GOT3 (cell line): Measurements from ENCODE around the gene DACT1.
"Not testable (repeated sequence)": the region's sequence is repeated elsewhere in the genome, so short reads cannot be mapped to it uniquely, and the experiment has no call there.

Source experiments
- DNase-seq: peaks from one replicate; lab custom pipeline; 2025; ENCODE audit warnings: mixed read lengths; lab: John Stamatoyannopoulos, UW

Gene DACT1, protein sequence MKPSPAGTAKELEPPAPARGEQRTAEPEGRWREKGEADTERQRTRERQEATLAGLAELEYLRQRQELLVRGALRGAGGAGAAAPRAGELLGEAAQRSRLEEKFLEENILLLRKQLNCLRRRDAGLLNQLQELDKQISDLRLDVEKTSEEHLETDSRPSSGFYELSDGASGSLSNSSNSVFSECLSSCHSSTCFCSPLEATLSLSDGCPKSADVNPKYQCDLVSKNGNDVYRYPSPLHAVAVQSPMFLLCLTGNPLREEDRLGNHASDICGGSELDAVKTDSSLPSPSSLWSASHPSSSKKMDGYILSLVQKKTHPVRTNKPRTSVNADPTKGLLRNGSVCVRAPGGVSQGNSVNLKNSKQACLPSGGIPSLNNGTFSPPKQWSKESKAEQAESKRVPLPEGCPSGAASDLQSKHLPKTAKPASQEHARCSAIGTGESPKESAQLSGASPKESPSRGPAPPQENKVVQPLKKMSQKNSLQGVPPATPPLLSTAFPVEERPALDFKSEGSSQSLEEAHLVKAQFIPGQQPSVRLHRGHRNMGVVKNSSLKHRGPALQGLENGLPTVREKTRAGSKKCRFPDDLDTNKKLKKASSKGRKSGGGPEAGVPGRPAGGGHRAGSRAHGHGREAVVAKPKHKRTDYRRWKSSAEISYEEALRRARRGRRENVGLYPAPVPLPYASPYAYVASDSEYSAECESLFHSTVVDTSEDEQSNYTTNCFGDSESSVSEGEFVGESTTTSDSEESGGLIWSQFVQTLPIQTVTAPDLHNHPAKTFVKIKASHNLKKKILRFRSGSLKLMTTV

DNA sequence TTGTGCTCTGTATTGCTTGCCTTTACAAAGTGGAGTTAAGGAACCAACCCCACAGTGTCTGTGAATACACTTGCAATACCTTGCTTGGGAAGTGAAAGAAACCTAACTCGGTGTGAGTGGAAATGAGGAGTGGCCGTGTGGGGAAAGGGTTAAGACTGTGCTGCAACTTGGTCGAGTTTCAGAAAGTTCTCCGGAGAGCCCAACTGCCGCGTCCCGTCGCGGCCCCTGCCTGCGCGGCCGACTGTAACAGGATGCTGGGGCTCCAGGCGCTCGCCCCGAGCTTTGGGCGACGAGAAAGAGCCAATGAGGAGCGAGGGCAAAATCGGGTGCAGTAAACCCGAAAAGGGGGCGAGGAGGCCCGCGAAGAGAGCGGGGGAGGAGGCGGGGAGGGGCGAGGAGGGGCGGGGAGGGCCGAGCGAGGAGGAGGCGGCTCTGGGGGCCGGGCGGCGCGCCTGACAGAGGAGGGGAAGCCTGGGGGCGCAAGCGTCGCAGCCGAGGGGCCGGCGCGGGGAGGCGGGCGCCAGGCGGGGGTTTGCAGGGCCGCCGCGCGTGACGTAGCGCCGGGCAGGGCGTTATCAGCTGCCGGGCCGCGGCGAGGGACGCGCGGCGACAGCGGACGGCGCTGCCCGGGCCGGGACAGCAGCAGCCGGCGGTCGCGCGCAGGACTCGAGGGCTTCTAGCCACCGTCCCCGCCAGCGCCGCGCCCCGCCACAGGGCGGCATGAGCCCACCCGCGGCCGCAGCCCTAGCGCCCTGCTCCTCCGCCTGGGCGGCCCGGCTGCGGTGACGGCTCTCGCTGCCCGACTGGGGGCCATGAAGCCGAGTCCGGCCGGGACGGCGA, at the start of gene DACT1:
Gene DACT1 (plus strand): TSS at position 572 of the 840 bp plus-strand sequence. CDS start 241 bp downstream, at position 813.
- peak; percentile 11 for DNase-seq

DNA sequence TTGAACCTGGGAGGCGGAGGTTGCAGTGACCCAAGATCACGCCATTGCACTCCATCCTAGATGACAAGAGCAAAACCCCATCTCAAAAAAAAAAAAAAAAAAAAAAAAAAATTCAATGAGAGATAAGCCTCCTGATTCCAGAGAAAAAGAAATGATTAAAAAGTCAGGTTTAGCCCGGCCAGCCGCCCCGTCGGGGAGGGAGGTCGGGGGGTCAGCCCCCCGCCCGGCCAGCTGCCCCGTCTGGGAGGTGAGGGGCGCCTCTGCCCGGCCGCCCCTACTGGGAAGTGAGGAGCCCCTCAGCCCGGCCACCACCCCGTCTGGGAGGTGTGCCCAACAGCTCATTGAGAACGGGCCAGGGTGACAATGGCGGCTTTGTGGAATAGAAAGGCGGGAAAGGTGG, 49.4 kb upstream of the DACT1 start:
- not testable (repeated sequence) for DNase-seq

DNA sequence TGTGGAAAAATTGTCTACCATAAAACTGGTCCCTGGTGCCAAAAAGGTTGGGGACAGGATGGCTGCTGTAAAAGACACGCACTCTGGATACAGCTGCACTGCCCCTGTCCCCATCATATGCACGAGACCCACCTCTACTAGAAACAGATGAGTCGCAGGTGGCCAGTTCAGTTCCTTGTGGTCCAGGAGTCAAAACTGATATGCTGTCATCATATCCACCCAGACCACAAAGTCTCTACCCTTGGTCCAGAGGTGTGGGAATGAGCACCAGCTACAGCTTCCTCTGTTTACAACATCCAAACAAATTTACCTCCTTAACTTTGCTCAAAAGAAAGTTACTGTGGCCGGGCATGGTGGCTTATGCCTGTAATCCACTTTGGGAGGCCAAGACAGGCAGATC, 43.8 kb upstream of the DACT1 start:
- DNase-seq, result no peak

DNA sequence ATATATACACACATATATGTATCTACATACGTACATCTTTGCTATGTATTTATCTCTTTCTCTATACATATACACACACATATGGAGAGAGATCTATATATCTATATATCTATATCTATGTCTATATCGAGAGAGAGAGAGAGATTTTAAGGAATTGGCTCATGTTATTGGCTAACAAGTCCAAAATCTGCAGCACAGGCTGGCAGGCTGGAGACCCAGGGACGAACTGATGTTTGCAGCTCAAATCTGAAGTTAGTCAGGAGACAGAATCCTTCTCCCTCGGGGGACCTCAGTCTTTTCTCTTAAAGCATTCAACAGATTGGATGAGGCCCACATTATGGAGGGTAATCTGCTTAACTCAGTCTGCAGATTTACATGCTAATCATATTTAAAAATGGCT, 40.7 kb upstream of the DACT1 start:
- no peak for DNase-seq

DNA sequence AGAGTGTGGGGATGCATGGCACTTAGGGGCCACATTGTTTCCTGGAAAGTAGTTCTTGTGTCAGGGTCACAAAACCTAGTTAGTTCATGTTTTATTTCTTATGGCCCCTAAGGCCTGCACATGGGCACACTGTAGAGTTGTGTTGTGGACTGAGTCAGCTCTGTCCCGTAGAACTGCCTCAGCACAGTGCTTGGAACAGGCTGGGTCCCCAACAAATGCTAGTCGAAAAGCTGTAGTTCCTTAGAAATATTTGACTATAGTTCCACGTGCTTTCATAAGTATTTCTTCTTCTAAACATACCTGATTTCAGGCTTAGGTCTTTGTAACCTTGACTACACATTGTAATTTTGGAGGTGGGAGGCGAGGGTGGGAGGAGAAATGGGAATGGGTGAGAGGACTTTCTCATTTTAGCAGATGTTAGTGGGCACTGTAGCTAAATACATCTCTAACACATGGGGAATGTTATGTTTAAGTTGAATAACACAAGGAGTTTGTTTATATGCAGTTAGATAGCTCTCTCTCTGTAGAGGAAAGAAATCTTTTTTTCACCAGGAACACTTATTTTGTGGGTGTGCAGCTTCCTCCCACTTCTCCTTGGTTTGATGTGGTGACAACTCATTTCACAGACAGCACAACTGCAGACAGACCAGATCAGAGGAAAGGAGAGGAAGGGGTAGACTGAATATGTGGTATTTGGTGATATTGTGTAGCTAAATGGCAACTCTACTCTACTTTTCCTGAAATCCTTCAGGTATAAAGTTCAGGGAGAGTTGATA, 39.5 kb upstream of the DACT1 start:
- DNase-seq, result no peak

DNA sequence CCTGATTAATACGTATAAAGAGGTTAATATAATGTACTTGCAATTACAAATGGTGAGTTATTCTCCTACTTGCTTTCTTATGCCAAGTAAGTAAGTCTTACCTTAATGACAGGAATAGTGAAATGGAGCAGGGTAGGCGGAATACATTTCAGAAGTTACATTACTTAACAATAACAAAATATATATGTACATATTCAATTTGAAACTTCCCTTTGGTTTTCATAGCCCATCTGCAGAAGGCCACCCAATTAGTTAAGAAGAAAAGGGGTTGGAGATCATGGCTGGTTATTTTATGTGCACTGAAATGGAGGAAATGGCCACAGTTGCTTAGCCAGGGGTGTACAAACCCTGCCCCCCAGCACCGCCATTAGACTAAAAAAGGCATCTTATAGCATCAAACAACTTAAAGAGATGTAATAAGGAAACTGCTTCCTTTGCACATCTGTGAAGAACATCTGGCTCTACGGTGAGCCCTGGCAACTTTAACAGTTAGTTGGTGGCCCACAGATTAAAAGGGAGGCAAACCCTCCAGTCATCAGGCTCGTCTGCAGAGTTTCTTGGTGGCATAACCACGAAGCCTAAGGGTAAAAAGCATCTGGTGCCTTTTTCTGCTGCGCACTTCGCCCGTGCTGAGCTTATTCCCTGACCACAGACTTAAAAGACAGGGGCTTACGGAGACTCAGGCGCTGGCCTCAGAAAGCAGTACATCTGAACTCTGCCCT, 38.8 kb upstream of the DACT1 start:
- no peak for DNase-seq

DNA sequence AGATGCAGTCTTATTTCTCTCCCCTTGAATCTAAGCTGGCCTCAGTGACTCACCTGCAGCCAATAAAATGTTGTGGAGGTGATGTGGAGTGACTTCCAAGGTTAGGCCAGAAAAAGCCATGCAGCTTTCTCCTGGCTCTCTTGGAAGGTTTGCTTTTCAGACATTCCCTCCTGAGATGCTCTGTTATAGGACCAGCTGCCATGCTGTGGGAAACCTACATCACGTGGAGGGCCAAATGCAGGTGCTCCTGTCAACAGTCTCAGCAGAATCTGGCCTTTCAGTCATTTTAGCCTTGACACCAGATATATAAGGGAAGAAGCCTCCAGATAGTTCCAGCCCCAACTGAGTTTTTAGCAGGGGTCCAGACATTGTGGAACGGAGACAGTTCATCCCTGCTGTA, 38.1 kb upstream of the DACT1 start:
- DNase-seq, result no peak

DNA sequence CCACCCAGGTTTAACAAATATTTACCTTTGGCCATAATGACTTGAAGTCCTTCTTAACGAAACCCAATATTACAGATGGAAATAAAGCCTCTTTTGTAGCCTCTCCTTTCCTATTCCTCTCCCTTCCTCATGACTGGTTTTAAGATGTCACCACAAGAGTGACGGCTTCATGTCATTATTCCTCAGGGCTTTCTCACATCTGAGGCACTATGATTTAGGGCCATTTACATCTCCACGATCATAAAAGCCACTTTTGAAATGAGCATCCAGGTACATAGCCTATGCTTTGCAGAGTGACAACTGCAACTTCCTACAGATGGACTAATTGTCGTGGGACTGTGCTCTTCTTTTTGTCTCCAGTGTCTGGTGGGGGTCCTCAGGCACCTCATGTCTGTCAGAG, 32.3 kb upstream of the DACT1 start:
- DNase-seq, result no peak

DNA sequence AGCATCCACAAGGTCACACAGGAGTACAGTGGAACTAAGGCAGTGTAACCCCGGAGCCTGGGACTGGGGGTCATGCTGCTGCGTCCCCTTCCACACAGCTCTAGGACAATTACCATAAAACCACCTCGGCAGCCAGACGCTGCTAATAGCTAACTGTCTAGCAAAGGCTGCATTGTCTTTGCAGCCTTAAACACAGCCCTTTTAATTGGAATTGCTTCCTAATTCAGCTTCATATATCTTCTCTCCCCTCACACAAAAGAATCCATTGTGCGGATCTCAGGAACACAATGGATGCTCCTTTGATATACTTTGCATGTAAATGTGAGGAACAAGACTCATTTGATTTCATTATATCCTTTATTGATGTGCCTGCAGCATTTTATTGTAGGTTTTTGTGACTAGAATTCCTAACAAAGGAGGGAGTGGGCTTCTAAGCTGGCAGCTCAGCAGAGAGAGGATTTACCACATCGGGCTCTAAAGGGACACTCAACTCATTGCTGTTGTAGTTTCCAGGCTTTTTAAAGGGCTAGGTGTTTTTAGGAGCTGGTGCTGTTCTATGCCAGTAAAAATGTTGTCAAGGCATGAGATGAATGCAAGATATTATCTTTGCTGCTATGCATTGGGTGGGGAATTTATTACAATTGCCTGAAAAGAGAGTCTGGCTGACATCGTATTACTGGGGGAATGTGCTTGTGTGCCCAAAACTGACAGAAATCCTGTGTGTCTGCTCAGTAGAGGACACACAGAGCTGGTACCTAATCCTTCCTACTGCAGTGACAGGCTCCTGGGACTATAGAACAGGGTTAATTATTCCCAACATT, 30.4 kb upstream of the DACT1 start:
- DNase-seq, result no peak

DNA sequence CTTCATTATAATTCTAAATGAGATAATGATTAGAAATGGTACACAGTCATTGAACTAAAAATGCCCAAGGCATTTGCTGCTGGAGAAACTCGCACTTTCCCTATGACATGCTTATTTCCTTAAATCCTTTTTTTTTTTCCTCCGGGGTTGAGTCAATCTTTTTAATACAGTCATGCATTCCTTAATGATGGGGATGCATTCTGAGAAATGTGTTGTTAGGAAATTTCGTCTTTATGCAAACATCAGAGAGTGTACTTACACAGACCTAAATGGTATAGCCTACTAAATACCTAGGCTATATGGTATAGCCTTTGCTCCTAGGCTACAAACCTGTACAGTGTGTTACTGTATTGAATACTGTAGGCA, 29.8 kb upstream of the DACT1 start:
- no peak for DNase-seq

DNA sequence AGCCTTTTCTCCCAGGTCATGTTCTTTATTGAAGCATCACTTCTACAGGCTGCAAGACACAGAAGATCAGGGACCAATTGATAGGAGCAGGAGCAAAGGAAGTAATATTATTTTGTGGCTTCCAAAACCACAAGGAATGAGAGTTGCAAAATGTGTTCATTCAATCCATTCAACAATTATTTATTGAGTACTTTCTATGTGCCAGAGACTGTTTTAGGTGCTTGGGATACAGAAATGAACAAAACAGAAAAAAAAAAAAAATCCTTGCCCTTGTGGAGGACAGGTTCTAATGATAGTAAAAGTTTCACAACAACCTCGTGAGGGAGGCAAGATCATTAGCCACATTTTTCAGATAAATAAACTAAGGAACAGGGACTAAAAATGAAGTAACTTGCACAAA, 20.1 kb upstream of the DACT1 start:
- DNase-seq, result no peak

DNA sequence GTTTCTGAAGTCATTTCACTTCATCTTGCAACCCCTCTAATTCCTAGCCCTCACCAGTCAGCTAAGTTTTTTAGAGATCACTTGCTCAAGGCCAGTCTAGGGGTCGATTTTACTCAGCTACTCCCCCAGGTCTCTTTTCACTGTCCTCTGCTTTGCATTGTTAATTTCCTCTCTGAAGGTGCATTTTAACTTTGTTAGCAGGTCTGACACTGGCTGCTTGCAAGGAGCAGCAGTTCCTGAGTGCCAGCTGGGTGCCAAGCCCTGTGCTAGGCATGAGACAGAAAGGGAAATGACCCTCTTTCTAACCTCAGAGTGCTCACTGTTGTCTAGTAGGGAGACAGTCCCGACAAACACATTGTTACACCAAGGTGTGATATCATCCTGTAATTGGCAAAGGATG, 17.8 kb upstream of the DACT1 start:
- DNase-seq, result no peak

DNA sequence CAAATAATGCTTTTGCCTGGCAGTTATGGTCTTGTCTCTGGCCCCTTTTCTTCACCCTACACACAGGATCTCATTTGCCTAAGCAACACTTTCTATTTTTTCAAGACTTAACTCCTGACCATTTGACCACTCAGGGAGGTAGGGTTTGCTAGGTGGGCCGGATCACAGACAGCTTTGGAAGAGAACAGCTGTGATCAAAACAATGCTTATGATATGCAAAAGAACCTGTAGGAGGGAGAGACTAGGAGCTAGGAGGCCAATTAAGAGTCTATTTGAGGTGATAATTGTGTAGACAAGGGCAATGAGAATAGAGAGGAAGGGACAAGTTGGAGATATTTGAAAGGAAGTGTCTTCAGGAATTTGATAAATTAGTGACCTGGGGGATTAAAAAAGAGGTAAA, 12.3 kb upstream of the DACT1 start:
- DNase-seq, result no peak

DNA sequence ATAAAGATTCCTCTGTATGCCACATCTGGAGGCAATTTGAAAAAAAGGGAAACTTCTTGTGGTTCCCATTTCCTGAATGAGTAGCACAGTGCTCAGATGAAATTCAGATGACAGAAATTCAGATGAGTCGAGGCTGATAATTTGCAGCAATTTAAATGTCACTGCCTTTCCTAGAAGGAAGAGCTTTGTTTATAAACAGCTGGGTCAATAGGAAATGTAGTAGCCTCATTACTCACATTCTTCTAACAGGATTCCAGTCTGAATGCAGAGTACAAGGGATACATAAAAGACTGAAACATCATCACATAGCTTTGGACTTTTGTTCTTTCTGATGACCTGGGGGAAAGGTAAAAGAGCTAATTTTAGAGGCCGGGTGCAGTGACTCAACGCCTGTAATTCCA, 11.3 kb upstream of the DACT1 start:
- DNase-seq, result no peak

DNA sequence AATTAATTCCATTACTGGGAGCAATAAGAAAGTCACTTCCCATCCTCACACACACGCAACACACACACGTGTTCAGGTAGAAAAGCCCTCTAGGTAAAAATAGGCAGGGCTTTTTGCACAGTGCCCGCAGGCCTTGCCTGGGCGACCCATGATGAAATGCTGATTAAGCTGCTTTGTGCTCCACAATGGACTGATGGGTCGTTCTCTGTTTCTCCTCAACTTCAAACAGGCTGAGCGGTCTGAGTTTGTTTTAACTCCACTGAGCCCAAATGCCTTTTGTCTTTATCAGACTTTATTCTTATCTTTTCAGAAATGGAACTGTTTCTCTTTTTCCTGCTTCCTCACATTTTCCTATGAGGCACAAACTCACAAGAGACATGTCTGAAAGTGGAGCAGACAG, 9.4 kb upstream of the DACT1 start:
- no peak for DNase-seq

DNA sequence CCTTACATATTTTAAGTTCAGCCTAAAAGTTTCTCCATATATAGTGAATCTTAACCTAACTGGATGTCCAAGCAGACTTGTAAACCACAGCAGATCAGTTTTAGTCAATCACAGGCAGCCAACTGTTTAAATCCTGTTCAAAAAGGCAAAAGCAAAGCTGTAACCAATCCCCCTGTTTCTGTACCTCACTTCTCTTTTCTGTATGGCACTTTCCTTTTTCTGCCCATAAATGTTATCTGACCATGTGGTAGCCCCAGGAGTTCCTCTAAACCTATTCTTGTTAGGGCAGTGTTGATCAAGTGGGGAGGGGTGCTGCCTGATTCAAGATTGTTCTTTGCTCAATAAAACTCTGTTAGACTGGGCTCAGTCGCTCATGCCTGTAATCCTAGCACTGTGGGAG, 8.5 kb upstream of the DACT1 start:
- DNase-seq, result no peak

DNA sequence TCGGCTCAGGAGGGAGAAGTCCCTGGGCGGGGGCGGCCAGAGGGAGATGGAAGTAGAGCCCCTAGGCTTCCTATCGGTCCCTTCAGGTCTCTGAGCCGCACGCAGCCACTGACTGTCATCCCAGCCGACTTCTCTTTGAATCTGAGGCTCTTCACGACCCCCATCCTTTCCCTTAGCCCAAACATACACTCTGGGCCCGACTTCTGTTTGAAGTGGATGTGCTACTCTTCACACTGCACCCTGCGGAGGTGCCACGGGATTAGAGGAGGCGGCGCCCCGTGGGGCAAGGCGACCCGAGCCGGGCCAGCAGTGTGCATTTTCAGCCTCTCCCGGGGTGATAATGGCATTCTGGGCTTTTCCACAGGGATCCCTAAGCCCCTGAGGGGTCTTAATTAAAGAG, 6.0 kb upstream of the DACT1 start:
- no peak for DNase-seq

DNA sequence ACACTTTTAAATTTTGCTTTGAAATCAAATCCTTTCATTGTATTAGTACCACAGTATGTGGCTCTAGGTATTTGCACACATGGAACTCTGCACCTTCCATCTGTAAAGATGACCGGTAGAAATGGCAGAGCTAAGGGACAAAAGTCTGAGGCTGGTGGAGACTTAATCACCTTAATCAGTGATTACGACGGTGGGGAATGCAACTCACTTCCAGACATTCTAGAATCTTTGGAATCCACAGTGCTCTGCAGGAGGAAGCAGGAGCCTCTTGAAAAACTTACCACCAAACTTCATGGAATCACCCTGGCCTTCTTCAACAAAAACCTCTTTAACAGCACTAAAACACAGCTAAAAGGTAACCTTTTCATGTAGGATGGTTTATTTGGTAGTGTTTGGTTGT, 3.9 kb upstream of the DACT1 start:
- no peak for DNase-seq

DNA sequence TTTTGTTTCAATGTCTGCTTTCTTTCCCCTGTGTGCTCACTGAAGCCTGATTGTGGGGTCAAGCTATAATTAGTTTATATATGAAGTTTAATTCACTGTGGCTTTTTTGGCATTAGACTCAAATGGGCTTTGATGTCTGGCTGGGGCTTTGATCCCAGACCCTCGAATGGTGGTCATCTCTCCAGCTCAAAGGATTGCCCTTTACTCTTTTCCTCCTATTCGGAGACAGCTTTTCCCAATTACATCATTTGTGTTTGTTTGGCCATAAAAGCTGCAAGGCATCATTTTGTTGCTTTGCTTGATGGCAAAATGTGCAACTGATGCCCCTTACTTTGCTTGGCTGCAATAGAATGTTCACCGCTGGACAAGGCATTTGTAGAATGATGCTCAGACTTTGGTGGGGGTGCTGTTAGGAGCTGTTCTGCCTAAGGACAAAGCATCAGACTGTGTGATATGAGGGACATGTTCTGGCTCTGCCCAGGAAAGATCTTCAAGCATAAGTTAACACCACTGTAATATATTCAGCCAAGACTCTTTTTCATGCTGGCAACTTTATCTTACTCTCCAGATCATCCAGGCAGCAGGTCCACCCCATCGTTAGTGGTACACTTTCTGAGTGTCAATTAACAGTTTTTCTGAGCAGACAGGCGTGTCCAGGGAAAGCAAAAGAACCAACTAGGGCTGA, 3.2 kb upstream of the DACT1 start:
- no peak for DNase-seq
